ENCODE results near the gene RALGPS2.

DNA sequence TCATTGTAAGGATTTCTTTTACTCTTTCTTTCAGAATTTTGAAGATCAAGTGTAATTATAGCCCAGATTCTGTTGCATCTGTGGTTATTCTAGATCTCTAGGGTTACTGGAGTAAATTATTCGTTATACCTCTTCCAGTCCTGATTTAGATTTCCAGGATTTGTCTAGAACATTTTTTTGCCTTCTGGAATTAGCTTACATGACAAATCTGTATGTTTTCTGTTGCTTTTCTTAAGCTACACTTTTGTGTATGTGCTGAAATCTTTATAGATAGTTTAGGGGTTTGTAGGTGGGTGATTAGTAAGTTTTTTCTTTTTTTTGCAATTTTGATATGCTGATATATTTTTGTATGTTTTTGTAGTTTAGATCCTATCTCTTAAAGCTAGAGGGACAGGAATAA, 13.7 kb downstream of the RALGPS2 start:
- no peak for TF ChIP-seq ESRRA (CRISPR knock-in tag; IDR thresholded peaks at IDR 0.05; ENCODE audit: borderline replicate concordance)
- TF ChIP-seq, protein P1, sequence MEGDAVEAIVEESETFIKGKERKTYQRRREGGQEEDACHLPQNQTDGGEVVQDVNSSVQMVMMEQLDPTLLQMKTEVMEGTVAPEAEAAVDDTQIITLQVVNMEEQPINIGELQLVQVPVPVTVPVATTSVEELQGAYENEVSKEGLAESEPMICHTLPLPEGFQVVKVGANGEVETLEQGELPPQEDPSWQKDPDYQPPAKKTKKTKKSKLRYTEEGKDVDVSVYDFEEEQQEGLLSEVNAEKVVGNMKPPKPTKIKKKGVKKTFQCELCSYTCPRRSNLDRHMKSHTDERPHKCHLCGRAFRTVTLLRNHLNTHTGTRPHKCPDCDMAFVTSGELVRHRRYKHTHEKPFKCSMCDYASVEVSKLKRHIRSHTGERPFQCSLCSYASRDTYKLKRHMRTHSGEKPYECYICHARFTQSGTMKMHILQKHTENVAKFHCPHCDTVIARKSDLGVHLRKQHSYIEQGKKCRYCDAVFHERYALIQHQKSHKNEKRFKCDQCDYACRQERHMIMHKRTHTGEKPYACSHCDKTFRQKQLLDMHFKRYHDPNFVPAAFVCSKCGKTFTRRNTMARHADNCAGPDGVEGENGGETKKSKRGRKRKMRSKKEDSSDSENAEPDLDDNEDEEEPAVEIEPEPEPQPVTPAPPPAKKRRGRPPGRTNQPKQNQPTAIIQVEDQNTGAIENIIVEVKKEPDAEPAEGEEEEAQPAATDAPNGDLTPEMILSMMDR (IDR thresholded peaks at IDR 0.05): no peak
- TF ChIP-seq, protein P2, sequence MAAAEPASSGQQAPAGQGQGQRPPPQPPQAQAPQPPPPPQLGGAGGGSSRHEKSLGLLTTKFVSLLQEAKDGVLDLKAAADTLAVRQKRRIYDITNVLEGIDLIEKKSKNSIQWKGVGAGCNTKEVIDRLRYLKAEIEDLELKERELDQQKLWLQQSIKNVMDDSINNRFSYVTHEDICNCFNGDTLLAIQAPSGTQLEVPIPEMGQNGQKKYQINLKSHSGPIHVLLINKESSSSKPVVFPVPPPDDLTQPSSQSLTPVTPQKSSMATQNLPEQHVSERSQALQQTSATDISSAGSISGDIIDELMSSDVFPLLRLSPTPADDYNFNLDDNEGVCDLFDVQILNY (CRISPR knock-in tag; IDR thresholded peaks at IDR 0.05): no peak
- TF ChIP-seq, protein P3, sequence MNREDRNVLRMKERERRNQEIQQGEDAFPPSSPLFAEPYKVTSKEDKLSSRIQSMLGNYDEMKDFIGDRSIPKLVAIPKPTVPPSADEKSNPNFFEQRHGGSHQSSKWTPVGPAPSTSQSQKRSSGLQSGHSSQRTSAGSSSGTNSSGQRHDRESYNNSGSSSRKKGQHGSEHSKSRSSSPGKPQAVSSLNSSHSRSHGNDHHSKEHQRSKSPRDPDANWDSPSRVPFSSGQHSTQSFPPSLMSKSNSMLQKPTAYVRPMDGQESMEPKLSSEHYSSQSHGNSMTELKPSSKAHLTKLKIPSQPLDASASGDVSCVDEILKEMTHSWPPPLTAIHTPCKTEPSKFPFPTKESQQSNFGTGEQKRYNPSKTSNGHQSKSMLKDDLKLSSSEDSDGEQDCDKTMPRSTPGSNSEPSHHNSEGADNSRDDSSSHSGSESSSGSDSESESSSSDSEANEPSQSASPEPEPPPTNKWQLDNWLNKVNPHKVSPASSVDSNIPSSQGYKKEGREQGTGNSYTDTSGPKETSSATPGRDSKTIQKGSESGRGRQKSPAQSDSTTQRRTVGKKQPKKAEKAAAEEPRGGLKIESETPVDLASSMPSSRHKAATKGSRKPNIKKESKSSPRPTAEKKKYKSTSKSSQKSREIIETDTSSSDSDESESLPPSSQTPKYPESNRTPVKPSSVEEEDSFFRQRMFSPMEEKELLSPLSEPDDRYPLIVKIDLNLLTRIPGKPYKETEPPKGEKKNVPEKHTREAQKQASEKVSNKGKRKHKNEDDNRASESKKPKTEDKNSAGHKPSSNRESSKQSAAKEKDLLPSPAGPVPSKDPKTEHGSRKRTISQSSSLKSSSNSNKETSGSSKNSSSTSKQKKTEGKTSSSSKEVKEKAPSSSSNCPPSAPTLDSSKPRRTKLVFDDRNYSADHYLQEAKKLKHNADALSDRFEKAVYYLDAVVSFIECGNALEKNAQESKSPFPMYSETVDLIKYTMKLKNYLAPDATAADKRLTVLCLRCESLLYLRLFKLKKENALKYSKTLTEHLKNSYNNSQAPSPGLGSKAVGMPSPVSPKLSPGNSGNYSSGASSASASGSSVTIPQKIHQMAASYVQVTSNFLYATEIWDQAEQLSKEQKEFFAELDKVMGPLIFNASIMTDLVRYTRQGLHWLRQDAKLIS (CRISPR knock-in tag; IDR thresholded peaks at IDR 0.05; ENCODE audit: borderline replicate concordance): no peak

Measured in WTC11 (cell line).